IMR-90 (cell line): ENCODE results near the gene FBXO31. TPM values are rescaled to one million over a fixed set of nuclear protein-coding genes. Genes with fewer than 3 reads are reported as not detected.

Experiments
- ATAC-seq: fragments of 200-7000 bp; cut with Tn5 transposase; 2 replicates; pipeline ENCODE4 v1.9.1; 2020; ENCODE audit warnings: low read depth, mild to moderate bottlenecking, moderate library complexity
- BruUV-seq: library from RNA; stranded (reverse); fragments of 400-500 nt; replicated peaks from 2 replicates; lab custom pipeline; 2021; lab: Mats Ljungman, UMichigan
- CTCF ChIA-PET: fragments of 300-600 bp; formaldehyde crosslinking; extraction: SDS; loops from one replicate; lab custom pipeline; 2021; ENCODE audit warnings: antibody characterized with exemption; lab: Yijun Ruan, JAX
- POLR2A ChIA-PET: fragments of 300-600 bp; sonication (Branson Sonifier 250); formaldehyde crosslinking; loops from one replicate; lab custom pipeline; 2022; ENCODE audit warnings: antibody characterized with exemption; ENCODE audit not compliant: unreplicated experiment; lab: Charles Lee
- DNase-seq: peaks from one replicate; pipeline ENCODE4 v3.0.0; 2013
- H2AFZ ChIP-seq: replicated peaks from 2 replicates; pipeline ENCODE3; 2013; ENCODE audit warnings: low read length, mild to moderate bottlenecking; ENCODE audit not compliant: poor library complexity
- H2AK5ac ChIP-seq: 2 replicates; pipeline ENCODE4 v1.6.1; 2013; ENCODE audit warnings: low read depth, low read length, inconsistent platforms
- H2AK9ac ChIP-seq: replicated peaks from 2 replicates; pipeline ENCODE3; 2013; ENCODE audit warnings: mild to moderate bottlenecking, low read depth, low read length, moderate library complexity; ENCODE audit not compliant: poor library complexity
- H2BK120ac ChIP-seq: 2 replicates; pipeline ENCODE4 v1.6.1; 2013; ENCODE audit warnings: low read depth, low read length, inconsistent platforms
- H2BK15ac ChIP-seq: 3 replicates; pipeline ENCODE4 v1.6.1; 2013; ENCODE audit warnings: low read depth, low read length, inconsistent platforms
- H2BK20ac ChIP-seq: 2 replicates; pipeline ENCODE4 v1.6.1; 2013; ENCODE audit warnings: low read depth, mild to moderate bottlenecking, inconsistent platforms, low read length, moderate library complexity
- H2BK5ac ChIP-seq: 2 replicates; pipeline ENCODE4 v1.6.1; 2013; ENCODE audit warnings: mild to moderate bottlenecking, low read depth, low read length, inconsistent platforms; ENCODE audit not compliant: poor library complexity, severe bottlenecking
- H3K14ac ChIP-seq: replicated peaks from 2 replicates; pipeline ENCODE4 v1.6.1; 2013; ENCODE audit warnings: low read depth, low read length, inconsistent platforms
- H3K18ac ChIP-seq: 2 replicates; pipeline ENCODE4 v1.6.1; 2013; ENCODE audit warnings: low read depth, low read length, control low read depth
- H3K23ac ChIP-seq: 2 replicates; pipeline ENCODE4 v1.6.1; 2013; ENCODE audit warnings: low read depth, low read length, inconsistent platforms
- H3K27ac ChIP-seq: 2 replicates; pipeline ENCODE4 v1.5.1; 2013; ENCODE audit warnings: mild to moderate bottlenecking, control low read depth, low read length; ENCODE audit not compliant: insufficient read depth
- H3K27me3 ChIP-seq: 2 replicates; pipeline ENCODE4 v1.6.1; 2013; ENCODE audit warnings: low read length; ENCODE audit not compliant: control insufficient read depth, insufficient read depth
- H3K36me3 ChIP-seq: 2 replicates; pipeline ENCODE4 v1.6.1; 2013; ENCODE audit warnings: low read length, mixed read lengths; ENCODE audit not compliant: control insufficient read depth, insufficient read depth
- H3K4ac ChIP-seq: 2 replicates; pipeline ENCODE4 v1.6.1; 2013; ENCODE audit warnings: low read depth, low read length, inconsistent platforms
- H3K4me1 ChIP-seq: 2 replicates; pipeline ENCODE4 v1.6.1; 2013; ENCODE audit warnings: low read length, mixed read lengths; ENCODE audit not compliant: control insufficient read depth, insufficient read depth
- H3K4me2 ChIP-seq: 2 replicates; pipeline ENCODE4 v1.6.1; 2013; ENCODE audit warnings: low read depth, mild to moderate bottlenecking, control low read depth, low read length, moderate library complexity
- H3K4me3 ChIP-seq: 2 replicates; pipeline ENCODE4 v1.5.1; 2013; ENCODE audit warnings: low read depth, mild to moderate bottlenecking, control low read depth, low read length, moderate library complexity; ENCODE audit not compliant: insufficient read depth
- H3K56ac ChIP-seq: 2 replicates; pipeline ENCODE4 v1.6.1; 2013; ENCODE audit warnings: low read length, inconsistent platforms; ENCODE audit not compliant: insufficient read depth; ENCODE audit errors: extremely low read depth
- H3K79me1 ChIP-seq, 2 experiments: 2 replicates each; pipeline ENCODE4 v1.6.1; 2013; ENCODE audit warnings: low read length in 2 of 2, inconsistent platforms in 1 of 2, low read depth in 1 of 2
- H3K9ac ChIP-seq: 2 replicates; pipeline ENCODE4 v1.6.1; 2013; ENCODE audit warnings: low read depth, low read length, control low read depth
- H3K9me1 ChIP-seq: 2 replicates; pipeline ENCODE4 v1.6.1; 2013; ENCODE audit warnings: low read length, inconsistent platforms; ENCODE audit not compliant: insufficient read depth
- H3K9me3 ChIP-seq: 2 replicates; pipeline ENCODE4 v1.6.1; 2013; ENCODE audit warnings: low read length; ENCODE audit not compliant: control insufficient read depth, insufficient read depth
- H4K20me1 ChIP-seq: 2 replicates; pipeline ENCODE4 v1.6.1; 2013; ENCODE audit warnings: low read length, inconsistent platforms; ENCODE audit not compliant: insufficient read depth
- H4K5ac ChIP-seq: 2 replicates; pipeline ENCODE4 v1.6.1; 2013; ENCODE audit warnings: mild to moderate bottlenecking, low read depth, low read length, control low read depth
- H4K8ac ChIP-seq, 2 experiments: 2 replicates each; pipeline ENCODE4 v1.6.1; 2013; ENCODE audit warnings: low read depth in 2 of 2, low read length in 2 of 2, control low read depth in 1 of 2, inconsistent platforms in 1 of 2
- H4K91ac ChIP-seq: 2 replicates; pipeline ENCODE4 v1.6.1; 2013; ENCODE audit warnings: low read depth, low read length, inconsistent platforms; ENCODE audit not compliant: insufficient read depth
- FOS ChIP-seq: fragments of 150-350 bp; IDR thresholded peaks from 2 replicates; pipeline ENCODE4 v1.6.1; 2016; ENCODE audit warnings: low read depth, low read length
- MAFK ChIP-seq: IDR thresholded peaks from 2 replicates; pipeline ENCODE4 v1.6.1; 2012; ENCODE audit warnings: low read depth, low read length, improper control_type of control experiment
- MAZ ChIP-seq: IDR thresholded peaks from 2 replicates; pipeline ENCODE4 v1.6.1; 2012; ENCODE audit warnings: low read depth, mild to moderate bottlenecking, low read length, improper control_type of control experiment, moderate library complexity, borderline replicate concordance
- RFX5 ChIP-seq: IDR thresholded peaks from 2 replicates; pipeline ENCODE4 v1.8.0; 2012; ENCODE audit warnings: low read depth, mild to moderate bottlenecking, low read length, moderate library complexity
- WGBS, 2 experiments: methylation state at CpG; one replicate each; pipeline versions ENCODE4 v1.1.5 to v1.1.7; 2013; ENCODE audit warnings: missing lambda C conversion rate in 2 of 2; ENCODE audit not compliant: insufficient read length in 1 of 2; ENCODE audit errors: extremely low coverage in 2 of 2; 5-methylcytosine and 5-hydroxymethylcytosine counted together
- dilution Hi-C: fragments of 300-500 bp; cut with HindIII; formaldehyde crosslinking; loops from one replicate; pipeline ENCODE4 v1.14.3; 2018; ENCODE audit warnings: low sequenced_read_pairs; ENCODE audit not compliant: unreplicated experiment
- in situ Hi-C: fragments of 300-500 bp; cut with MboI; formaldehyde crosslinking; loops from 3 replicates; pipeline ENCODE4 v1.14.3; 2019; ENCODE audit warnings: low sequenced_read_pairs, inconsistent platforms, mixed read lengths
- intact Hi-C: fragments of 100-400 bp; cut with micrococcal nuclease; formaldehyde crosslinking; loops from 2 replicates; pipeline ENCODE4 v1.10.0; 2022
- polyA plus RNA-seq, 3 experiments: library from polyadenylated mRNA; depleted of rRNA; stranded (reverse); fragments of >200 nt; gene quantifications; 2 replicates each; pipeline ENCODE4 v1.2.3, GENCODE V29; 2012; ENCODE audit warnings: low replicate concordance in 1 of 3
- total RNA-seq: library from RNA; depleted of rRNA; stranded (reverse); fragments of >200 nt; gene quantifications from 2 replicates; pipeline ENCODE4 v1.2.3, GENCODE V29; 2012

FBXO31 gene
- total and polyA plus RNA-seq, 2 of the 4 experiments (the other 2 are of a cell fraction): 10.4 to 16.9 TPM

DNA sequence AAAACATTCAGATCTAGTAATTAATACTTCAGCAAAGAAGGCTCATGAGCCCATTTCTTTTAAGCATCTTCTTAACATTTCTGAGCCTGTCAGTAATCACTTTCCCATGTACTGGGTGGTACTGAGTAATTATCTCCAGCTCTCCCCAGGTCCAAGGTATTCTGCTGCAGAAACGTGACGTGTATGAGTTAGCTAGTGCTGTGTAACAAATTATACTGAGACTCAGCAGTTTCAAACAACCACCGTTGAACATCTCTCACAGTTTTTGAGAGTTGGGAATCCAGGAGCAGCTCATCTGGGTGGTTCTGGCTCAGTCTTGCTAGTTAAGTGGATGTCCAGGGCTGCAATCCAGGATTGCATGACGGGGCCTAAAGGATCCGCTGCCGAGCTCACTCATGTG, 91.6 kb downstream of the FBXO31 start:
- H3K27ac ChIP-seq: no peak overlapping the region
- no peak overlapping the region for H2AK9ac ChIP-seq
- H4K91ac ChIP-seq: no peak overlapping the region
- H3K9me3 ChIP-seq: peaks cover 6% of the 10 kb centered on the region
- H3K4ac ChIP-seq: no peak overlapping the region
- no peak overlapping the region for H2BK15ac ChIP-seq
- no peak overlapping the region for H2BK120ac ChIP-seq
- H3K4me1 ChIP-seq: peaks cover 2% of the 10 kb centered on the region; the same call in 1 of the 2 replicates
- H4K8ac ChIP-seq: no peak overlapping the region
- no peak overlapping the region for H3K4me2 ChIP-seq
- H3K27me3 ChIP-seq: peaks cover 2% of the 10 kb centered on the region; the same call in 1 of the 2 replicates
- no peak overlapping the region for H2BK20ac ChIP-seq
- no peak overlapping the region for H3K18ac ChIP-seq
- no peak overlapping the region for H2AK5ac ChIP-seq
- peaks cover 9% of the 10 kb centered on the region for H4K20me1 ChIP-seq
- no peaks in the 10 kb centered on the region for H3K79me1 ChIP-seq
- dilution Hi-C loops: no loop called here
- DNase-seq (no peak), ATAC-seq (no peak)
- H2AFZ ChIP-seq: no peak overlapping the region
- no peak overlapping the region for H2BK5ac ChIP-seq
- WGBS, 2 experiments: no CpG with 5 or more reads among the region's 6 CpGs
- H3K9ac ChIP-seq: no peak overlapping the region
- intact Hi-C loops: no loop called here
- no peaks in the 10 kb centered on the region for H3K36me3 ChIP-seq
- no peak overlapping the region for H4K5ac ChIP-seq
- POLR2A ChIA-PET: no interaction called here
- H3K9me1 ChIP-seq: peaks cover 3% of the 10 kb centered on the region
- CTCF ChIA-PET: no interaction called here
- TF ChIP-seq RFX5 (no peak), MAFK (no peak), FOS (no peak), MAZ (no peak)
- no TSS peak for BruUV-seq
- no peak overlapping the region for H3K14ac ChIP-seq
- in situ Hi-C loops: no loop called here
- no peak overlapping the region for H3K23ac ChIP-seq
- no peak overlapping the region for H3K4me3 ChIP-seq
- H3K56ac ChIP-seq: no peak overlapping the region
